22Rv1 (cell line): ENCODE measurements around the gene RNF182.

ENCODE experiments used
- H3K27ac ChIP-seq: fragments of 450-650 bp; 2 replicates; pipeline ENCODE4 v1.5.1; 2017
- ZFX ChIP-seq: fragments of 450-650 bp; IDR thresholded peaks from 2 replicates; pipeline ENCODE4 v1.6.1; 2017; ENCODE audit warnings: antibody characterized with exemption, borderline replicate concordance
- TF ChIP-seq, protein P1 (sequence below): fragments of 450-650 bp; IDR thresholded peaks from 2 replicates; pipeline ENCODE4 v1.5.1; 2017; ENCODE audit warnings: mild to moderate bottlenecking

RNF182 gene

DNA sequence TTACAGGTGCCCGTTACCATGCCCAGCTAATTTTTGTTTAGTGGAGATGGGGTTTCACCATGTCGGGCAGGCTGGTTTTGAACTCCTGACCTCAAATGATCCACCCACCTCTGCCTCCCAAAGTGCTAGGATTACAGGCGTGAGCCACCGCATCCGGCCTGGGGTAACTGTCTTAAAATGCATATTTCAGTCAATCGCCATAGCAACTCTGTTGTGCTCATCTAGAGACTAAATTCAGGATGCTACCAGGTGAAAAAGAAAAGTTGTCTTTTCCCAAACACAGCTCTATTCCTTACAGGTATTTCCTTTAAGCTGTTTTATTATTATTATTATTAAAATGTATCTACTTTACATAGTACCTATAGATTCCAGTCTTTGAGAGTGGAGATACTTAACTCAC, 66.6 kb downstream of the RNF182 start:
- TF ChIP-seq ZFX = no peak
- TF ChIP-seq, protein P1, sequence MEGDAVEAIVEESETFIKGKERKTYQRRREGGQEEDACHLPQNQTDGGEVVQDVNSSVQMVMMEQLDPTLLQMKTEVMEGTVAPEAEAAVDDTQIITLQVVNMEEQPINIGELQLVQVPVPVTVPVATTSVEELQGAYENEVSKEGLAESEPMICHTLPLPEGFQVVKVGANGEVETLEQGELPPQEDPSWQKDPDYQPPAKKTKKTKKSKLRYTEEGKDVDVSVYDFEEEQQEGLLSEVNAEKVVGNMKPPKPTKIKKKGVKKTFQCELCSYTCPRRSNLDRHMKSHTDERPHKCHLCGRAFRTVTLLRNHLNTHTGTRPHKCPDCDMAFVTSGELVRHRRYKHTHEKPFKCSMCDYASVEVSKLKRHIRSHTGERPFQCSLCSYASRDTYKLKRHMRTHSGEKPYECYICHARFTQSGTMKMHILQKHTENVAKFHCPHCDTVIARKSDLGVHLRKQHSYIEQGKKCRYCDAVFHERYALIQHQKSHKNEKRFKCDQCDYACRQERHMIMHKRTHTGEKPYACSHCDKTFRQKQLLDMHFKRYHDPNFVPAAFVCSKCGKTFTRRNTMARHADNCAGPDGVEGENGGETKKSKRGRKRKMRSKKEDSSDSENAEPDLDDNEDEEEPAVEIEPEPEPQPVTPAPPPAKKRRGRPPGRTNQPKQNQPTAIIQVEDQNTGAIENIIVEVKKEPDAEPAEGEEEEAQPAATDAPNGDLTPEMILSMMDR = no peak
- no peak overlapping the region for H3K27ac ChIP-seq

DNA sequence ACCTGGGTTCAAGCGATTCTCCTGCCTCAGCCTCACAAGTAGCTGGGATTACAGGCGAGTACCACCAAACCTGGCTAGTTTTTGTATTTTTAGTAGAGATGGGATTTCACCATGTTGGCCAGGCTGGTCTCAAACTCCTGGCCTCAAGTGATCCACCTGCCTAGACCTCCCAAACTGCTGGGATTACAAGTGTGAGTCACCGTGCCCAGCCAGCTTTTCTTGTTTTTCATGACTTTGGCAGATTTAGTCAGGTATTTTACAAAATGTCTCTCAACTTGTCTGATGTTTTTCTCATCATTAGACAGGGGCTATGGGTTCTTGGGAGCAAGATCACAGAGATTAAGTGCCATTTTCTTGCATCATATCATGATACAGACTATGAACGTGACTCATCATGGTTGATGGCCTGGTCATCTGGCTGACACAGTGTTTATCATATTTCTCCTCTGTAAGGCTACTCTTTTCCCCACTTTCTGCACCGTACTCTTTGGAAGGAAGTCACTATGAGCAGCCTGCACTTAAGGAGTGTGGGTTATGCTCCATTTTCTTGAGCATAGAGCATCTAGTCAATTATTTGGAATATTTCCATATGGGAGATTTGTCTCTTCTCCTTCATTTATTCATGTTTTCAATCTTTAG, 67.8 kb downstream of the RNF182 start:
- TF ChIP-seq, protein P1 = no peak
- TF ChIP-seq ZFX = no peak
- H3K27ac ChIP-seq = no peak overlapping the region

DNA sequence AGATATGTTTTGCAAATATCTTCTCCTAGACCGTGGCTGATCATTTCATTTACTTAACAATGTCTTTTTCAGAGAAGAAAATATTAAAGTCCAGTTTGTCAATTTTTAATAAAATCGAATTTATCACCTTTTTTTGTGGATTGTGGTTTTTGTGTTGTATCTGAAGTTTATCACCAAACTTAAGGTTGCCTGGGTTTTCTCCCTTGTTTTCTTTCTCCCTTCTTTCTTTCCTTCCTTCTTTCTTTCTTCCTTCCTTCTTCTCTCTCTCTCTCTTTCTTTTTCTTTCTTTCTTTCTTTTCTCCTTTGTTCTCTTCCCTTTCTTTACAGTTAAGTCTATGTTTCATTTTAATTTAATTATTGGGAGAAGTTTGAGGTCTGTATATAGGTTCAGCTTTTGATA, 68.7 kb downstream of the RNF182 start:
- no peak overlapping the region for H3K27ac ChIP-seq
- TF ChIP-seq, protein P1 = no peak
- no peak for TF ChIP-seq ZFX

DNA sequence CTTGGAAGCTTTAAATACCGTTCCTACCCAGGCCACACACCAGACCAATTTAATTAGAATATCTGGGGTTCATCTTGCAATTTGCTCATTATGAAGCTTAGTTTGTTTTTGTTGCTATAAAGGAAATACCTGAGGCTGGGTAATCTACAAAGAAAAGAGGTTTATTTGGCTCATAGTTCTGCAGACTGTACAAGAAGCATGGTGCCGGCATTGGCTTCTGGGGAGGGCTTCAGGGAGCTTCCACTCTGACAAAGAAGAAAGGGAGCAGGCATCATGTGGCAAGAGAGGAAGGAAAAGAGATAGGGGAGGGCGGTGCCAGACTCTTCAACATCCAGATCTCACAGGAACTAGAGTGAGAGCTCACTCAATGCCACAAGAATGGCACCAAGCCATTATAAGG, 73.6 kb downstream of the RNF182 start:
- no peak for TF ChIP-seq ZFX
- TF ChIP-seq, protein P1 = no peak
- H3K27ac ChIP-seq = no peak overlapping the region

DNA sequence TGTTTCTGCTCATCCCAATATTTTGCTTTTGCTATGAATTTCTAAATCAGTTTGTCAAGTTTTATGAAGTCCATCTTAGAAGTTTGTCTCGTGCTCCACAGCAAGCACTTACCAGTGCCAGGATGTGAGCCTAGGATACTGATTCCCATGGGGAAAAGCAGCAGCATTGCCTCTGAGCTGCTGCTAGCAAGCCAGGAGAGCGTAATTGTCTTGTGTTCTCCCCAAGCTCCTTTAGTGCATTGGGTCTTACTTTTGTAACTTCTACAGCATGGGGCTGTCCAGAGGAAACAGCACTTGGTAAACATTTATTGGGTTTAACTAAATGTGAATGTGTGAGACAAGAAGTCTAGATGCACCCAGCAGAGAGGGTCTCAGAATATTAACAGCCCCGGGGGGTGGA, 76.1 kb downstream of the RNF182 start:
- no peak overlapping the region for H3K27ac ChIP-seq
- TF ChIP-seq, protein P1 = no peak
- no peak for TF ChIP-seq ZFX

DNA sequence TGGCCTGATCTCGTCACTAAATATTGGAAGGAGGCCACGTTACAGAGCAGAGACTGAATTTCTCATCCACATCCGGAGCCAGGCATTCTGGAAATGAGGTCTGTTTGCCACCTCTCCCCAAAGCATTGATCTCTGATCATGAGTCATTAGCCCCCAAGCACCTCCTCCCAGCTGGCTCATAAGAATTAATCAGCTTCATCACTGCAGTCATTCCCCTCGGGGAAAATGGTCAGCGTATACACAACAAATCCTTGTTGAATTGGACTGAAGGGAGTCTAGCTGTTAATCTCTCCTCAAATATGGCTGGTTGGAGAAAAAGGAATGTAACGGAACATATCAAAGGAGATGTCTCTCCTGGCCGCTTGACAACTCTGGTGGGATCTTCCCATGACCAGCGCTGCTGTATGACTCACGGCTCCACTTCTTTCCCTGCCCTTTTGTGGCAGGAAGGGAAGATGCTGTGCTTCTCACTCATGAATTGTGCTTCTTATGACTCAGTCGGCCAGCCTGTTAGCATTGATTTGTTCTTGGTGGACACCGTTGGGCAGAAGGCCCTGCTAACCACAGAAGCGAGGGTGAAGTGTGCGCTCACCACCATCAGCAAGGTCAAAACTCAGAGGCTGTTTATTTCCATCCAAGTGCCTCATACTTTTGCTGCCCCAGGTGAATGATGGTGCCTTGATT, 76.7 kb downstream of the RNF182 start:
- no peak overlapping the region for H3K27ac ChIP-seq
- no peak for TF ChIP-seq ZFX
- TF ChIP-seq, protein P1 = no peak

DNA sequence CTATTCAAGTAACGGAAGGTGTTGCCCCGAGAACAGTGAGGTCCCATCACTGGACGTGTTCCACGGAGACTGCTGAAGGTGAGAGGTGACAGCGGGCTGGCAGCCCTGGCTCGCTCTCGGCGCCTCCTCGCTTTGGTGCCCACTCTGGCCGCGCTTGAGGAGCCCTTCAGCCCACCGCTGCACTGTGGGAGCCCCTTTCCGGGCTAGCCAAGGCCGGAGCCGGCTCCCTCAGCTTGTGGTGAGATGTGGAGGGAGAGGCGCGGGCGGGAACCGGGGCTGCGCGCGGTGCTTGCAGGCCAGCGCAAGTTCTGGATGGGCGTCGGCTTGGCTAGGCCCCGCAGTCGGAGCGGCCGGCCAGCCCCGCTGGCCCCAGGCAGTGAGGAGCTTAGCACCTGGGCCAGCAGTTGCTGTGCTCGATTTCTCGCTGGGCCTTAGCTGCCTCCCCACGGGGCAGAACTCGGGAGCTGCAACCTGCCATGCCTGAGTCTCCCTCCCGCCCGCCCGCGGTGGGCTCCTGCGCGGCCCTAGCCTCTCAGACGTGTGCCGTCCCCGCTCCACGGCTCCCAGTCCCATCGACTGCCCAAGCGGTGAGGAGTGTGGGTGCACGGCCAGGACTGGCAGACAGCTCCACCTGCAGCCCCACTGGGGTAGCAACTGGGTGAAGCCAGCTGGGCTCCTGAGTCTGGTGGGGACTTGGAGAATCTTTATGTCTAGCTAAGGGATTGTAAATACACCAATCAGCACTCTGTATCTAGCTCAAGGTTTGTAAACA, 77.6 kb downstream of the RNF182 start:
- no peak overlapping the region for H3K27ac ChIP-seq
- TF ChIP-seq, protein P1 = no peak
- TF ChIP-seq ZFX = no peak
